HG03575 (cell line): ENCODE results near the gene PTPRN2.

Experiments
- ATAC-seq: cut with Tn5 transposase; IDR thresholded peaks from one replicate; pipeline ENCODE4 v1.9.1; 2021; ENCODE audit not compliant: unreplicated experiment, insufficient number of reproducible peaks, low FRiP score; ENCODE audit errors: extremely low read depth

Gene PTPRN2

DNA sequence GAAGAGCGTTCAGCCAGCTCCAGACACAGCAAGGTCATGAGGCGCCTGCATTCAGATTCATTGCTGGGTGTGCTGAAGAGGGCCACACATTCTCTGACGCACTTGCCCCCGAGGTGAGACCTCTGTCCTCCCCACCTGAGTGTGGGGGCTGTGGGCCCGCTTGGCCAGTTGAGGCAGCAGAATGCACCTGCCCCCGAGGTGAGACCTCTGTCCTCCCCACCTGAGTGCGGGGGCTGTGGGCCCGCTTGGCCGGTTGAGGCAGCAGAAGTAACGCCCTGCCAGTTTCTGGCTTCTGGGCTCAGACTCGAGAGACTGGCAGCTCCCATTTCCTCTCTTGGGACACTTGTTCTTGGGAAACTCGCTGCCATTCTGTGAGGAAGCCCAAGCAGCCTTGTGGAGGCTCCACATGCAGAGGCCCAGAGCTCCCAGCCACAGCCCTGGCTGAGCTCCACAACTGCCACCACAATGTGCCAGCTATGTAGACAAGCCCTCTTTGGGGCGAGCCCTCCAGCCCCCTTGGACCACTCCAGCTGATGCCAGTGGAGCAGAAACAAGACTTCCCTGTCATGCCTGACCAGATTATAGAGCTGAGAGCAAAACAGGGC lies 816.8 kb downstream of the PTPRN2 start:
- no peak for ATAC-seq

DNA sequence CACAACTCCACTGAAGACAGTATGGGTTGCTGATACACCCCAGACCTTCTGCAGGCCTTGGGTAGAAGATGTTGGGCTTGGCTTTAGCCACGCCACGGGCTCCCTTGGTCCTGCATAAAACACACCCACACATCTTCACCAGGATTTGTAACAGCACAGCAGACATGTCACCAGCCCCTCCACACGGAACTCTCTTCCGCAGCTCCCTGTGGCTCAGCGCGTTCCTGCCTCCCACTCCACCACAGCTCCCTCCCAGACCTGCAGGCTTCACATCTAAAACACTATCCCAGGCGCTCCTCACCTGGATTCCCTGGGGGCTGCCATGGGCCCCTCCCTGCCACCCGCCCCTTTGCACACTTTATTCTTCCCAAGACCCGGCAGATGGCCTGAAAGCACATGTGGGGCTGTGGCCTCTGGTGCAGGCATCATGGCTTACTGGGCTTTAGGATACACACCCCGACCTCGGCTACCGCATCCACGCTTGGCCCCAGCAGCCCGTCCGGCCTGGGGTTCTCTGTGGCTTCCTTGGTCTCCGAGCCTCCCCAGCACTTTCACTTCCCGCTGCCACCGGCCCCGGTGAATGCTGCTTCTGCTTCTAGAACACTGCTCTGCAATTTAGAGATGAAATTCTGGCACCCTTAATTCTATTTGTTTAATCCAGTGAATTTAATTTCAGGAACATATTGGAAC lies 818.0 kb downstream of the PTPRN2 start:
- no peak for ATAC-seq

DNA sequence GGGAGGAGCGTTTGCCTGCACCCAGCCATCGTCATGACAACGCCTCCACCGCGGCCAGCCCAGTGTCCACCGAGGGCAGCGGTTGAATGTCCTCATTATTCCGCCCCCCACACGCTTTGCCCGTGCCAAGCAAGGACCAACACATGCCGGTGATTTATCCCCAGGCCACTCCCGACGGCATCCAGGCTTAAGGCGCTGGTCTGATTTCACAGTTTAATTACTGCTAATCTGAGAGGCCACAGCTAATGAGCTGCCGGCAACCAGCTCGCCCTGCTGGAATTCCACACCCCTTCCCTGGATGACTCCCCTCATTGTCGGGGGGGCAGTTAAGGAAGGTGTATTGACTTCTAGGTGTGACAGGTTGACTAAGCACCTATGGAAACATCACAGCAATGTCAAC lies 818.5 kb downstream of the PTPRN2 start:
- ATAC-seq: no peak

DNA sequence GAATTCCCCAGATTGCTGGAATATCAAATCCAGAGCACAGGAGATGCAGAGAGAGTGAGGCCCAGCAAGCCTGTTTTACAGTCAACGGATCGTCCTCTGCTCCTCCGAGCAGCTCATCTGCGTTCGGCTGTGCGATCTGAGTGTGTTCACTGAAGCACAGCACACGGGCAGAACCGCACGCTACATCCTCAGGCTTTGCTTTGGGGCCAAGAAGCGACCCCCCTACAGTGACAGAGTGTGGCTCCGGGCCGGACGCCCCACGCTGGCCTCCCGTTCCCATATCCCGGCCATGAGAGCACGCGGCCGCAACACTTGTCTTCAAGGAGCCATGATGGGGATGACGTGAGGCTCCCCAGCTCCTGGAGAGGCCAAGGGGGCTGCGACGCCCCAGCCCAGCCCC lies 819.4 kb downstream of the PTPRN2 start:
- no peak for ATAC-seq

DNA sequence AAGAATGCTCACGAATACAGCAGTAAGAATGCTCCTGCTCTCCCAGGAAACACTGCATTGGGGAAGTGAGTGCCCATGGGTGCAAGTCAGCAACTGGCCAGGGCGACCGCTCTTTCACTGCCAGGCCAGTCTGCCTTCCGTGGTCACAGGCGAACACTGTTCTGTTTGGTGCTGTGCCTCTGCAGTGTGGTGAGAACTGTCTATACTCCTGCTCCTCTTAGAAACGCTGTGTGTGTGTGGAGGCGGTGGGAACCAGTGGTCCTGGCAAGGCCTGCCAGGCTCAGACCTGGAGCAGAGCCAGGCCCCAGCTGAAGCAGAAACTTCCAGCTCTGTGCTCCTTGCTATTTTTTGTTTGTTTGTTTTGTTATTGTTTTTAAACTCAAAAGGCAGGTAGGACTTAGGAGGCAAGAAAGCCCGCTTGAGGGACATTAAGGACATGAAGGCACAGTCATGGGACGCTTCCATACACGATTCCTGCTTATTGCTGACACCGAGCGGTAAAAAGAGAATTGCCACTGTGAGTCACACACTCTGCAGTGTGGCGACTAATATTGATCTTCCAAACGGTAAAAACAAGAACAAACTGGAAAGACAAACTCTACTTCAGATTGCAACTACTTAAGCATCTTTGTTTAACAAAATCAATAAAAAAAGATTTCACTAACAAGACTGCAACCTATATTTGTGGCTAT lies 820.0 kb downstream of the PTPRN2 start:
- no peak for ATAC-seq

DNA sequence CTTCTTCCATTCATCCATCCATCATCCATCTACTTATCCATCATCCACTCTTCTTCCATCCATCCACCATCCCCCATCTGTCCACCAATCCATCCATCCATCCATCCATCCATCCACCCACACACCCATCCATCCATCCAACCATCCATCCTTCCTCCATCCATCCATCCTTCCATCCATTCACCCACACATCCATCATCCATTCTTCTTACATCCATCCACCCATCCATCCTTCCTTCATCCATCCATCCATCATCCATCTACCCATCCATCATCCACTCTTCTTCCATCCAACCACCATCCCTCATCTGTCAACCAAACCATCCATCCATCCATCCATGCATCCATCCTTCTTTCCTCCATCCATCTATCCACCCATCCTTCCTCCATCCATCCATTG lies 821.5 kb downstream of the PTPRN2 start:
- no peak for ATAC-seq

DNA sequence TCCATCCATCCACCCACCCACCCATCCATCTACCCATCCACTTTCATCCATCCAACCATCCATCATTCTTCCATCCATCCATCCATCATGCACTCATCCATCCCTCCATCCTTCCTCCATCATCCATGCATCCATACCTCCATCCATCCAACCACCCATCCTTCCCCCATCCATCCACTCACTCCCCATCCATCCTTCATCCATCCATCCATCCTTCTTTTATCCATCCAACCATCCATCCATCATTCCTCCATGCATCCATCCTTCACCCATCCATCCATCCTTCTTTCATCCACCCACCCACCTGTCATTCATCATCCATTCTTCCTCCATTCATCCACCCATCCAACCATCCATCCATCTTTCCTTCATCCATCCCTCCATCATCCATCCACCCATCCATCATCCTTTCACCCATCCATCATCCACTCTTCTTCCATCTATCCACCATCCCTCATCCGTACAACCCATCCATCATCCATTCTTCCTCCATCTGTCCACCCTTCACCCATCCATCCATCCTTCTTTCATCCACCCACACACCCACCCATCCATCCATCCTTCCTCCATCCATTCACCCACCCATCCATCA lies 822.6 kb downstream of the PTPRN2 start:
- ATAC-seq: no peak

DNA sequence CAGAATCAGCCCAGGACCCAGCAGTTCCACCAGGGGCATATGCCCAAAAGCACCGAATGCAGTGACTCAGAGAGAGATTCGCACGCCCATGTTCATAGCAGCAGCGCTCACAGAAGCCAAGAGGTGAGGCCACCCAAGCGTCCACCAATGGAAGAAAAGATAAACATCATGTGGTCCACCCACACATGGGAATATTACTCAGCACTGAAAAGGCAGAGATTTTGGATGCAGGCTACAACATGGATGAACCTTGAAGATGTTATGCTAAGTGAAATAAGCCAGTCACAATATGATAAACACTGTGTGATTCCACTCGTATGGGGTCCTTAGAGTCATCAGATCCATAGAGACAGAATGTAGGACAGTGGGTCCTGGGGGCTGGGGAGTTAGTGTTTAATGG lies 823.4 kb downstream of the PTPRN2 start:
- no peak for ATAC-seq

DNA sequence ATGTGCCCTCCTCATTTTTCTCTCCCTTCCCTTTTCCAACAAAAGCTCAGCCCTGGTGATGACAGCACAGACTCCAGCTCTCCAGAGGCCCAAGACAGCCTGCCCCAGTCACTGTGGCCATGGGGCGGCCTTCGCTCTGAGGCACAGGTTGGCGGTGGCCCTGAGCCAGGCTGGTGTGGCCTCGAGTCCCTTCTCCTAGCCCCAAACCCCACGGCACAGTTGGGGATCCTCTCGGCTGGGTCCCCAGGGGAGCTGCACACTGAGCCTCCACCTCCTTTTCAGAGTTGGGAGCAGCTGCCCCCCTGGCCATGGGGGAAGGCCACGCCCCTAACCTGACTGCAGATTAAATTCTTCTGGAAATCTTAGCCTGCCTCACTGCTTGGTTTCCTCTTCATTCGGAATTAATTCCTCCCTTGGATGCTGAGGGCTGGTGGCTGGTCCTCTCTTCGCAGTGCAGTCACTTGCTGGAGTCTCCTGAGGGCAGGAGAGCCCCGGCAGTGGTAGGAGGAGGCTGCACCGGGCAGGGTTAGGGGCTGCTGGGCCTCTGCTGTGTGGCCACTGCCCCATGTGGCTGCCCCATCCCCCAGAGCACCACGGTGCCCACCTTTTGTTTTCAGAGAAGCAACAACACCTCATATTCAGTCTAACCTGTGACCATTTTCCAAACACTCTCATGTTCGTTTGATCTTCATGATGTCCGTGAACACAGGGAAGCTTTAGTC lies 824.2 kb downstream of the PTPRN2 start:
- no peak for ATAC-seq

DNA sequence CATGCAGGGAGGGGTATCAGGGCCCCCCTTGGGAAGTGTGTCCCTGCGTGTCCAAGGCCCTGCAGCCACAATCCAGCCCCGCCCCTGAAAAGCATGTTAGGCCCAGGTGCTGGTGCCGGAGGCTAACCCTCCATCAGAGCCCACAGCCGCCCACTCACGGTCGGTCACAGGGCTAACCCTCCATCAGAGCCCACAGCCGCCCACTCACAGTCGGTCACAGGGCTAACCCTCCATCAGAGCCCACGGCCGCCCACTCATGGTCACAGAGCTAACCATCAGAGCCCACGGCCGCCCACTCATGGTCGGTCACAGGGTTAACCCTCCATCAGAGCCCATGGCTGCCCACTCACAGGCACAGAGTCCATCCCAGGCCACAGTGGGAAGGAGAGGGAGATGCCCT lies 824.8 kb downstream of the PTPRN2 start:
- no peak for ATAC-seq

DNA sequence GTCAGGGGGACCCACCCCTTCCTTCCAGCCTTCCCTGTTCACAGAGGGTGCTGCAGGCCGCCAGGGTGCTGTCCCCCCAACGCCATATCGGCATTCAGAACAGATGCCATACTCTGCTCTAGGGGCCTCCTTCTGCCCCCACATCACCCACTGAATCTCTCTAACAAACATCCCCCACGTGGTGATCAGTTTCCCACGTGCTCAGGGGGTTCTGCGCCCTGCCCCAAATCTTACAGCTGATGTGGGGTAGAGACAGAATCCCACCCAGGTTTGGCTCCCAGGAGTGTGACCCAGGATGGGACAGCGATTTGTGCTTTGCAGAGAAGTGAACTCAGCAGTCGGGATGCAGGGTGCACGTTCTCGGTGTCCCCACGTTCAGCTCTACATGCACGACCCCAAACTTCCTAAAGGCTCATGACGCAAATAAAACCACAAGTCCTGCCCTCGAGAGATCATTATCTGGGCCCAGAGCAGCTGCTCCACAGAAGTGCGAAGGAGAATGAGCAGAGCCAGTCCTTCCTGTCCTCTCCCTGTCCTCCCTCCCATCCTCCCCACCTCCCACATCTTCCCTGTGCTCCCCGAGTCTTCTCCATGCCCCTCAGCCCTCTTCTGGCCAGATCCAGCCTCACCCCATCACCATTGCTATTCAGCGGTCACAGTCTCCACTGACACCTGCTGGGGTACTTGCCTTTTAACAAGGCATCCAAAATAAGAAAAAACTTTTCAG lies 827.5 kb downstream of the PTPRN2 start:
- ATAC-seq: no peak

DNA sequence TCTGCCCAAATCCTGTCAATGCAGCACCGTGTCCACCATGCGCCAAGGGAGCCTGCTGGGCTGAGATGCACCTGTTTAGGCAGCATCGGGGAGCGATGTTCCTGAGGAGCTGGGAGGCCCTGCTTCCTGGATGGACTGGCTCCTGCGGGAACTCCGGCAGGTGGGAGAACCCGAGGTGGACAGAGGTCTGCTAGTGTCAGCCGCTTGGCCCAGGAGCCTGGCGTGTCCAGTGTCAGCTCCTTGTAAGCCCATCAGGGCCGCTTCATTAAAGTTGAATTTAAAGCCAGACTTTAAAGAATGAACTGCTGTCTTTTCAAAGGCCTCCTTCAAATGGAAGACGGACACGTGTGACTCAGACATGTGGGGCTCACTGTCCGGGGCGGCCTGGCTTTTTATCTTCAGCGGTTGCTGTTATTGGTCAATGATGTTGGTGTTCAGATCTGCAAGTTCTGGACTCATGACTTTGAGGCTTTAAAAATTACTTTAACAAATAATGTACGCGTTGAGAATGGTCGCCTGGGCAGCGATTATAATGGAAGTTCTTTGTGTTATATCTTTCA lies 828.3 kb downstream of the PTPRN2 start:
- ATAC-seq: no peak

DNA sequence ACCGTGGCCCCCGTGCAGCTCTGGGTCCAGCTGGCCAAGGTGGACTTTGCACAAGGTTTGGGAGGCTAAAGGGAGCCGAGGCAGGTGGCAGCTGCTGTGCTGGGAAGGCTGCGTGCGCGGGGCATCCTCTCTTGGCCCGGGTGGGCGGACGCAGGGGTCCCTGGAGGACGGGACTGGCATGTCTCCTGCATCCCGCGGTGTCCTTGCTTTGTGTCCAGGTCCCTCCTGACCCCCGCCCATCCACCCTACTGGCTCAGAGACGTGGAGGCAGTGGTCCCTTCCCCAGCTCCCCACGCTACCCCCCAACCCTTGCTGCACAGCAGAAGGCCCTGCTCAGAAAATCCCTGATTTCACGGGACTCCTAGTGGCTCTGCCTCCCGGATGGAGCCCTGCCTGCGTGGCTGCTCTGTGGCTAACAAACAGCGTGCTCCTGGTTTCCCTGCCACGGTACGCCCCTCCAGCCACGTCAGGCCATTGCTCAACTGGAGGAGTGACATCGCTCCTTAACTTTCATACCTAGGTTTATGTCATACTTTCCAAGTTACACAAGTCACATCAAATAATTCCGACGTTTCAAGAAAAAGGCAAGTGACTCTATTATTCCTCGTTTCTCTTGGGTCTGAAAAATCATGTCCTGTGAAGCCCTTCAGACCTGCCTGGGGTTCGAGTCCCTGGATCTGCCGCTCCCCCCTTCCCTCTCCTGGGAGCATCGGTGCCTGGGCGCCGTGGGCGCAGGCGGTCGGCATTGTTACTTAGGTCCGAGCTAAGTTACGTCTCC lies 829.0 kb downstream of the PTPRN2 start:
- ATAC-seq: no peak

DNA sequence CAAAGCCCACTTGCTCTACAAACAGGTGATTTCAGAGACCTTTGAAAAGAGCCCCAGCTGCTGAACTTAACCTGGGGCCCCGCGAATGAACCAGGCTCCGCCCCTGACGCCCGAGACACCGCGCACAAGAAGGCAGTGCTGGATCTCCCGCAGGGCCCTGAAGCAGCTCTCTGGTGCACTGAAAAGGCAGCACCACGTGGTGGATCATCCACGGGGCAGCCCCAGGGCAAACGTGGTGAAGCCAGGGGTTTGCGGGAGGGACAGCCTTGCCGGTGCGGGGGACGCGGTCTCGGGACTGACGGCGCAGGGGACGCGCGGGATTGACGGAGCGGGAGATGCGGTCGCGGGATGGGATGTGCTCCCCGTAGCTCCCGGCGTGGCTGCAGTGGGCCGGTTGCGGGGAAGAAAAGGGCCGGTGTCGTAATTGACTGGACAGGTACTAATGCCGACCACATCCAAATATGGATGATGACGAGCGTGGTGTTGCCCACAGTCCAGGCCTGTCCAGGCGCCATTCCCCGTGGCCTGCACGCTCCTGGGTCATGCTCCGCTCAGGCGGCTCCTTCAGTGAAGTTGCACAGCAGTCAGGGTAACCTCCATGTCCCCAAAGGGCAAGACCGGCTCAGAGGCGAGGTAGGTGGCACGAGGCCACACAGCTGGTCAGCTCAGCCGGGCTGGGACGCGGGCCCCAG lies 829.7 kb downstream of the PTPRN2 start:
- ATAC-seq: no peak

DNA sequence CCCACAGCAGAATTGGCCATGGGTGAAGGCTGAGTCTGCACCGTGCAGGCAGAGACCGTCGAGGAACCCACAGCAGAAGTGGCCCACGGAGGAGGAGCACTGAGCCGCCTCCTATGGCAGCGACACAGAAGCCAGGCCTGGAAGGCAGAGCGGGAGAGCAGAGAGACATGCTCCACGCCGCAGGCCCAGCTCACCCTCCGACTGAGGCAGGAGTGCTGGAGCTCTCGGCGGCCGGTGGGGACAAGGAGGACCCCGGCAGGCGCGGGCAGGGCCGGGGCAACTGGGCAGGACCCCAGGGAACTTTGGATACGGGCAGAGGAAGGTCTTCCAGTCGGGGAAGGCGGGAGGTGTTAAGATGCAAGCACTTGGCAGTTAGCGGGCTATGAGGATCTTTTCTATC lies 830.4 kb downstream of the PTPRN2 start:
- no peak for ATAC-seq

DNA sequence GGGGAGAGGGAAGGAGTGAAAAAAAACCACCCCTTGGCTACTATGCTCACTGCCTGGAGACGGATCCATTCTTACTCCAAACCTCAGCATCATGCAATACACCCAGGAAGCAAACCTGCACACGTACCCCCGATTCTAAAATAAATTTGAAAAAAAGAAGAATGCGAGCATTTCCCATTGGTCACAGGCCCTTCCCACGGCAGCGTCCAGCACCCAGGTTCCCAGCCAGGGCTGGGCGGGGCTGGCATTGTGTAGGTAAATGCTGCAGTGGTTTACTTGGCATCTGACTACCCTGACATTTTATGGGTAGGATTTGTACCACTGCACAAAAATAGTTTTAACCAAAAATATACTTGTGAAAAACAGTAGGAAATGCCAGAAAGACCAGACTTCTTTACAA lies 831.9 kb downstream of the PTPRN2 start:
- ATAC-seq: no peak

DNA sequence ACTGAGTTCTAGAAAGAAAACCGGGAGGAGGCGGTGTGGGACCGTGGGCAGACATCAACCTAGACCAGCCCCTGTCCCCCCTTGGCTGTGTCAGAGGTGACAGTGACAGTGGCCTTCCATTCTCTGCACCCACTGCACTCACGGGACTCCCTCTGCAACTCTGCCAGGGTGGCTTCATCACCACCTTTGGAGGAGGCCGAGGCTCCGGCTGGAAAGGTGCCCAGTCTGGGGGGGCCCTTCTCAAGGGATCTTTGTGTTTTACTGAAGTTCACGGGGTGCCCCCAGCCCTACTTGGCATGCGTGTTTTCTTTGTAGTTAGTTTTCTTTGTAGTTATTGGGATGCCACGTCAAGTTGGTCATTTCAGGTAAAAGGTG lies 833.2 kb downstream of the PTPRN2 start:
- no peak for ATAC-seq
